ENCODE data around the gene USP35. TPM values are rescaled to one million over a fixed set of nuclear protein-coding genes. Genes with fewer than 3 reads are reported as not detected.
A peak's percentile ranks its signal among the peaks of the same experiment; 100 is the strongest.
"Not testable (repeated sequence)": the region's sequence is repeated elsewhere in the genome, so short reads cannot be mapped to it uniquely, and the experiment has no call there.

Gene USP35
- total RNA-seq, 2 donors from 2014 or later = 9.6 to 10.0 TPM

- H3K4me1 Mint-ChIP-seq; H3K27ac Mint-ChIP-seq; H3K27me3 Mint-ChIP-seq; H3K4me3 Mint-ChIP-seq; ATAC-seq (replicated peaks); H3K36me3 Mint-ChIP-seq (ENCODE audit: low read depth); H3K9me3 Mint-ChIP-seq: not testable (repeated sequence)
Measured at GRCh38 chr11:78222726-78223125, 34.0 kb downstream of the USP35 start.

GRCh38 chr11:78223320-78223954 lies 34.7 kb downstream of the USP35 start:
- H3K27ac Mint-ChIP-seq = no peak overlapping the region
- ATAC-seq (replicated peaks) = no peak
- no peaks in the 10 kb centered on the region for H3K9me3 Mint-ChIP-seq
- H3K27me3 Mint-ChIP-seq = no peaks in the 10 kb centered on the region
- no peaks in the 10 kb centered on the region for H3K4me1 Mint-ChIP-seq
- no peak overlapping the region for H3K4me3 Mint-ChIP-seq
- H3K36me3 Mint-ChIP-seq (ENCODE audit: low read depth) = no peaks in the 10 kb centered on the region

GRCh38 chr11:78224506-78224905 lies 35.8 kb downstream of the USP35 start:
- no peaks in the 10 kb centered on the region for H3K4me1 Mint-ChIP-seq
- H3K4me3 Mint-ChIP-seq = no peak overlapping the region
- ATAC-seq (replicated peaks) = no peak
- no peaks in the 10 kb centered on the region for H3K9me3 Mint-ChIP-seq
- H3K27me3 Mint-ChIP-seq = no peaks in the 10 kb centered on the region
- H3K27ac Mint-ChIP-seq = peak overlapping the region; percentile 7
- H3K36me3 Mint-ChIP-seq (ENCODE audit: low read depth) = no peaks in the 10 kb centered on the region

DNA sequence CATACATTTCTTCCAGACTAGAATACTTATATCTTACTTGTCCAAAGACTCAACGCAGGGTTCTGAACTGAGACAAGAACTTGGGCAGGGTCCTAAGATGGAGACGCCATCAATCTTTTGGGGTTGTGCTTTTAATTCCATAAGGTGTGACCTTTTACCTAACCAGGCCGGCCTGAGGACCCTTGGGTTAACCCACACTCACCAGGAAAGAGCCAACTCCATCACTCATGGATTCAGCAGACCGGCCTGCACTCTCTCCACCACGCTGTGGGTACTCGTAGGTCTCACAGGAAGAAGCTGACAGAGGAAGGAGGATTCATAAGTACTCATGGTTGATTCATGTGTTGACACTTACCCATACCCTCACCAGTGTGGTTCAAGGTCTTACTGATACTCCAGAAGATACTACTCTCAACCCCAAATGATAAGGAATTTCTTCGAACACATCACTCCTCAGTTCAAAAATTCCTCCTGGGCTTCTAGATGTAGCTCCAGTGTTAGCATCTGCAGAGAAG lies 36.2 kb downstream of the USP35 start:
- Mint-ChIP-seq H3K4me3 (no peak overlapping the region), H3K36me3 (ENCODE audit: low read depth) (no peaks in the 10 kb centered on the region), H3K27me3 (no peaks in the 10 kb centered on the region), H3K9me3 (no peaks in the 10 kb centered on the region), H3K27ac (peak overlapping the region; percentile 7), H3K4me1 (no peaks in the 10 kb centered on the region)
- ATAC-seq (replicated peaks) = peak; percentile 52

DNA sequence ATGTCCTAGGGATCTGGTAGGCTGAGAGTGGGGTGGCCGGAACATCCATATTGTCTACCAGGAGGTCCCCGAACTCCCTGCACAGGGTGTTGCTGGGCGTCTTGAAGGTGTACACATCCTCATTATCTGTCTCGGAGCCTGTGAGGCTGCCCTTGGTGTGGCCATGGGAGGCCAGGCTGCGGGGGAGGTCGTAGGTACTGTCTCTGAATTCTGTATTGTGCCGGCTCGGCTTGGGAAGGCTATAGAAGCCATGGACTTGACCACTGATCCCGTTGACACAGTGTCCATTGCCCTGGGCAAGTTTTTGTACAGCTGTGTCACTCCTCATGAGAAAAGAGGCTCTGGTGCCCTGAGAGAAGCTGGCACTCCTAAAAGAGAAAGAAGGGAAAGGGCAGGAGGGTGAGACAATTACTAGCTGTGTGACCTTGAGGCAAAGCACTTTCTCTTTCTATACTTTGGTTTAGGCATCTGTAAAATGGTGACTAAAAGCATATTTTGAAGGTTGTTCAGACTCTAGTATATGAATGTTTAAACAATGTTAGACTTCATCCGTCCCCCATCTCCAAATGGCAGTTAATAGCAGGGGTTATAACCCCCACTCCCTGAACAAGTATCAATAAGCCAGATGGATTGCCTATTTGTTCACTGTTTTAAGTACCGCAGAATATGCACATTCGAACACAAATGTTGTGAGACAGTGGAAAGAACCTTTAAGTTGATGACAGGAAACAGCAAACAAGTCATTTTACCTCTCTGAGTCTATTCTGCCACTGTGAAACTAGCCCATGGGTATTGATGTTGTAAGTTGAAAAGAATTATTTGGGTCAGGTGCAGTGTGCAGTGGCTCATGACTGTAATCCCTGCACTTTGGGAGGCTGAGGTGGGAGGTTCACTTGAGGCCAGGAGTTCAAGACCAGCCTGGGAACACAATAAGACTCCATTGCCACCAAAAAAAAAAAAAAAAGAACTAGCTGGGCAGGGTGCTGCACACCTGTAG lies 38.3 kb downstream of the USP35 start:
- H3K9me3 Mint-ChIP-seq = no peaks in the 10 kb centered on the region
- no peak overlapping the region for H3K4me3 Mint-ChIP-seq
- peak overlapping the region; percentile 56 for H3K27ac Mint-ChIP-seq
- no peaks in the 10 kb centered on the region for H3K27me3 Mint-ChIP-seq
- H3K36me3 Mint-ChIP-seq (ENCODE audit: low read depth) = no peaks in the 10 kb centered on the region
- ATAC-seq (replicated peaks) = peak; percentile 82
- H3K4me1 Mint-ChIP-seq = no peaks in the 10 kb centered on the region

- Mint-ChIP-seq H3K36me3 (ENCODE audit: low read depth) (no peaks in the 10 kb centered on the region), H3K9me3 (no peaks in the 10 kb centered on the region), H3K4me1 (no peaks in the 10 kb centered on the region), H3K4me3 (no peak overlapping the region), H3K27me3 (no peaks in the 10 kb centered on the region), H3K27ac (no peak overlapping the region)
- no peak for ATAC-seq (replicated peaks)
Measured at GRCh38 chr11:78227921-78228320, 39.2 kb downstream of the USP35 start.

DNA sequence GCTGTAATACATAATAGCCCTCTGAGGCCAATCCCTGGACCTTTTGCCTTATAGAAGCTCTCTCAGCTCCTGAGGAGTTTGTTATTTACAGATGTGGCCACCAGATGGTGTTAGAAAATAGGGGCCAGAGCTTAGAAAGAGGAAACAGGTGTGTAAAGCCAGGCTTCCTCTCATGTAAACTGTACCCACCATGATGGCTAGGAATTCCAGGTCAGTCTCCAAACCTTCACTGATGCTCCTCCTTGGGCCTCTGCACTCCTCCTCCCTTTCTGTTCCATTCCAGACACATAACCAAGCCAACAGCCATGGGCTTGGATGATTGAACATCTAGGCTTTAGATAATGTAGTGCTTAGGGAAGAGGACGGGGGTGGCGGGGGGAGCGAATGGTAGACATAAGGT lies 39.7 kb downstream of the USP35 start:
- Mint-ChIP-seq H3K27me3 (no peaks in the 10 kb centered on the region), H3K36me3 (ENCODE audit: low read depth) (no peaks in the 10 kb centered on the region), H3K27ac (no peak overlapping the region), H3K9me3 (no peaks in the 10 kb centered on the region), H3K4me1 (no peaks in the 10 kb centered on the region), H3K4me3 (no peak overlapping the region)
- ATAC-seq (replicated peaks) = no peak

DNA sequence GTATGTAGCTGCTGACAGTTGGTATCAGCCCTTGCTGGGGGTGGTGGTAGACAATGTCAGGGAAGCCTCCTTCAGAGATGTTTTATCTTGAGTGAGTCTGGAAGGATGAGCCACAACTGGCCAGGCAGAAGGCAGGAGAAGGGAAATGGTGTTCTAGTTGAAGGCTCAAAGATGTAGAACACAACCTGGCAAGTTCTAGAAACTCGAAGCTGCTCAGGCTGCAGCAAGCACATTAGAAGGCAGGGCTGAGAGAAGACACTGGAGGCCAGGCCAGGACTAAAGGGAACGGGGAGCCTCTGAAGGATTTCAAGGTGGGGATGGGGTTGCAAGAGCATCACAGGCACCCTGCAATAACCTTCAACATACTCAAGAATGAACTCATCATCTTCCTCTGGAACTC lies 40.4 kb downstream of the USP35 start:
- H3K9me3 Mint-ChIP-seq = no peaks in the 10 kb centered on the region
- ATAC-seq (replicated peaks) = no peak
- H3K4me3 Mint-ChIP-seq = no peak overlapping the region
- no peaks in the 10 kb centered on the region for H3K36me3 Mint-ChIP-seq (ENCODE audit: low read depth)
- no peaks in the 10 kb centered on the region for H3K4me1 Mint-ChIP-seq
- no peaks in the 10 kb centered on the region for H3K27me3 Mint-ChIP-seq
- H3K27ac Mint-ChIP-seq = no peak overlapping the region

DNA sequence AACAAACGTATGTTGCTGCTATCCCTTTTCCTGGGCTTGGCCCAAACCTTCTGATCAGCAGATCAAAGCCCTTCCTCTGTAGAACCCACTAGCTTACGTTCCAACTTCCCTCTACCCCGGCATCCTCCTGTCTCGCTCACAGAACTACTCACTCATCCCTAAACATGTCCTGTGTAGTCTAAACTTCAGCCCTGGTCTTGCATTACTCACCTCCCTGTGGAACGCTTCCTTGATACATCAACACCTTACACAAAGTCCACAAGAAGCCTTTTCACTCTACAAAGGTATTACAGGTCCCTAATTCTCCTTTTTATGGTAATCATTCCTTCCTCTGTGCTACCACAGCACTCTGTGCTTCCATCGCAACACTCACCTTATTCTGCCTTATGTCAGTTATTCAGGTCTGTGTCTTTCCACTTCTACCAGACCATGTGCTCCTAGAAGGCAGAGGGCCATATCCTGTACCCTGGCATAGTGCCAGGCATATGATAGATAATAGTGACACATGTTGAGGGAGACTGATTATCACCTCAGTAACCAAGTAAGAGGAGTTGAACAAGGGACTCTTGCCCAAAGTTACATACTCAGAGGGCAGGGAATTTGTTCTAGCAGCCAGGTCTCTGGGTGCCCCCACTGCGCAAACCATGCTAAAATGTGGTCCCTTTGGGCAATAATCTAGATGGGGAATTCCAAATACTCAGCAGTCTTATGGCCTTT lies 41.6 kb downstream of the USP35 start:
- Mint-ChIP-seq H3K4me3 (no peak overlapping the region), H3K4me1 (no peaks in the 10 kb centered on the region)

DNA sequence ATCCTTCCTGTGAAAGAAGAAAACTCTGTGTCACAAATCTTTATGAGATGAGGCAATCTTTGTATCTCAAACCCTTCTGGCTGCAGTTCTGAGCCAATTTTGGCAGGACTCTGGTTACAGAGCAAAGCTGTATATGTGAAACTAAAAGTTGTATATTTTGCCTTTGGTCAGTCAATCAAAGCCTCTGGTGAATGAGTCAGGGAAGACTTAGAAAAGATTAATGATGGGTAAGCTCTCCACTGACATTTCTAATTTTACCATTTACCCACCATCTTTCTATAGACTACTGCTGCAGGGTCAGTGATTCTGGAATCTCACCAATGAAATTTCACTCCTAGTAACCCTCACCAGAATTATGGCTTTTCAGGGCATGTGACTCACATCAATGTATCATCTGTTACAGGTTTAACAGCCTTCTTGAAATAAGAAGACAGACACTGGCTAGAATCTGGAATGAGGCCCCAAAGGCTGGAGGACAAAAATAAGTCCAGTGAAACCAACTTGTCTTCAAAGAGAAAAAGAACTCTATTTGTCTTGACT lies 43.3 kb downstream of the USP35 start:
- no peak overlapping the region for H3K4me3 Mint-ChIP-seq
- no peak overlapping the region for H3K27ac Mint-ChIP-seq
- no peaks in the 10 kb centered on the region for H3K4me1 Mint-ChIP-seq
- no peaks in the 10 kb centered on the region for H3K9me3 Mint-ChIP-seq
- no peaks in the 10 kb centered on the region for H3K36me3 Mint-ChIP-seq (ENCODE audit: low read depth)
- no peak for ATAC-seq (replicated peaks)
- no peaks in the 10 kb centered on the region for H3K27me3 Mint-ChIP-seq

More for the DNA sequence above, 41.6 kb downstream of the USP35 start:
- Mint-ChIP-seq H3K36me3 (ENCODE audit: low read depth) (no peaks in the 10 kb centered on the region), H3K27ac (no peak overlapping the region), H3K9me3 (no peaks in the 10 kb centered on the region), H3K27me3 (no peaks in the 10 kb centered on the region)
- no peak for ATAC-seq (replicated peaks)

- not testable (repeated sequence) for H3K27me3 Mint-ChIP-seq; H3K36me3 Mint-ChIP-seq (ENCODE audit: low read depth); ATAC-seq (replicated peaks); H3K27ac Mint-ChIP-seq; H3K9me3 Mint-ChIP-seq; H3K4me1 Mint-ChIP-seq; H3K4me3 Mint-ChIP-seq
Measured at GRCh38 chr11:78233046-78233445, 44.3 kb downstream of the USP35 start.

- no peaks in the 10 kb centered on the region for H3K36me3 Mint-ChIP-seq (ENCODE audit: low read depth)
- H3K9me3 Mint-ChIP-seq = peaks cover 5% of the 10 kb centered on the region
- H3K27me3 Mint-ChIP-seq = no peaks in the 10 kb centered on the region
- H3K27ac Mint-ChIP-seq = no peak overlapping the region
- no peaks in the 10 kb centered on the region for H3K4me1 Mint-ChIP-seq
- no peak for ATAC-seq (replicated peaks)
- H3K4me3 Mint-ChIP-seq = no peak overlapping the region
Measured at GRCh38 chr11:78234006-78234405, 45.3 kb downstream of the USP35 start.

- Mint-ChIP-seq H3K27ac (no peak overlapping the region), H3K9me3 (peaks cover 11% of the 10 kb centered on the region), H3K4me1 (no peaks in the 10 kb centered on the region), H3K4me3 (no peak overlapping the region), H3K36me3 (ENCODE audit: low read depth) (no peaks in the 10 kb centered on the region), H3K27me3 (no peaks in the 10 kb centered on the region)
- no peak for ATAC-seq (replicated peaks)
Measured at GRCh38 chr11:78237293-78238046, 48.8 kb downstream of the USP35 start.

GRCh38 chr11:78239781-78240180 lies 51.1 kb downstream of the USP35 start:
- Mint-ChIP-seq H3K36me3 (ENCODE audit: low read depth) (no peaks in the 10 kb centered on the region), H3K27ac (no peak overlapping the region), H3K4me1 (no peaks in the 10 kb centered on the region), H3K4me3 (no peak overlapping the region), H3K9me3 (peaks cover 11% of the 10 kb centered on the region), H3K27me3 (no peaks in the 10 kb centered on the region)
- ATAC-seq (replicated peaks) = no peak
